8988T (cell line): ENCODE results near the gene PMPCA.
"Not testable (repeated sequence)": the region's sequence is repeated elsewhere in the genome, so short reads cannot be mapped to it uniquely, and the experiment has no call there.

ENCODE experiments used
- DNase-seq: peaks from one replicate; pipeline ENCODE4 v3.0.0; 2011

The PMPCA gene

GRCh38 chr9:136395345-136396218 lies 14.9 kb upstream of the PMPCA start:
- no peak for DNase-seq

GRCh38 chr9:136396219-136396515 lies 14.3 kb upstream of the PMPCA start:
- no peak for DNase-seq

GRCh38 chr9:136397643-136398042 lies 12.8 kb upstream of the PMPCA start:
- DNase-seq = no peak

- no peak for DNase-seq
These were observed 12.2 kb upstream of the PMPCA start for GRCh38 chr9:136398286-136398685.

GRCh38 chr9:136399176-136400037 lies 11.1 kb upstream of the PMPCA start:
- DNase-seq = no peak

GRCh38 chr9:136400038-136400834 lies 10.2 kb upstream of the PMPCA start, which contains the start of gene SNAPC4:
Gene SNAPC4, minus strand, starts transcription at chr9:136400170. Its CDS starts 1,742 bp downstream, at chr9:136398428.
- peak; percentile 95 for DNase-seq

- no peak for DNase-seq
These were observed 9.1 kb upstream of the PMPCA start for GRCh38 chr9:136401173-136401922.

- DNase-seq = no peak
These were observed 8.4 kb upstream of the PMPCA start for GRCh38 chr9:136402067-136402466.

- no peak for DNase-seq
These were observed 6.9 kb upstream of the PMPCA start for GRCh38 chr9:136403538-136403914.

- DNase-seq = no peak
These were observed 6.3 kb upstream of the PMPCA start for GRCh38 chr9:136403915-136404800.

GRCh38 chr9:136404801-136405136 lies 5.7 kb upstream of the PMPCA start:
- no peak for DNase-seq

- DNase-seq = no peak
These were observed 5.0 kb upstream of the PMPCA start for GRCh38 chr9:136405481-136405880.

GRCh38 chr9:136405904-136406303 lies 4.6 kb upstream of the PMPCA start:
- DNase-seq = not testable (repeated sequence)

- DNase-seq = not testable (repeated sequence)
These were observed 3.4 kb upstream of the PMPCA start for GRCh38 chr9:136407061-136407460.

- no peak for DNase-seq
These were observed 2.5 kb upstream of the PMPCA start for GRCh38 chr9:136407911-136408310.

GRCh38 chr9:136409557-136410455 lies 652 bp upstream of the PMPCA start:
- DNase-seq = peak; percentile 70

GRCh38 chr9:136411378-136411777 lies 920 bp downstream of the PMPCA start:
- DNase-seq = no peak

GRCh38 chr9:136412962-136413361 lies 2.5 kb downstream of the PMPCA start:
- DNase-seq = no peak

- DNase-seq = no peak
These were observed 6.0 kb downstream of the PMPCA start for GRCh38 chr9:136416427-136416826.

- no peak for DNase-seq
These were observed 6.5 kb downstream of the PMPCA start for GRCh38 chr9:136416914-136417313.
